GM12878 (cell line): ENCODE data around the gene RHOC. TPM values are rescaled to one million over a fixed set of nuclear protein-coding genes. Genes with fewer than 3 reads are reported as not detected.

Source experiments
- ATF7 ChIP-seq: fragments of 450-650 bp; IDR thresholded peaks from 2 replicates; pipeline ENCODE4 v1.6.1; 2016; ENCODE audit warnings: low read depth, mild to moderate bottlenecking
- BACH1 ChIP-seq: fragments of 450-650 bp; IDR thresholded peaks from 2 replicates; pipeline ENCODE4 v1.6.1; 2017; ENCODE audit warnings: mild to moderate bottlenecking, borderline replicate concordance
- BMI1 ChIP-seq: fragments of 450-650 bp; IDR thresholded peaks from 2 replicates; pipeline ENCODE4 v1.6.1; 2016; ENCODE audit warnings: mild to moderate bottlenecking, moderate library complexity, borderline replicate concordance
- BRCA1 ChIP-seq: IDR thresholded peaks from 2 replicates; pipeline ENCODE4 v1.6.1; 2011; ENCODE audit warnings: low read depth, low read length, improper control_type of control experiment
- CBFB ChIP-seq: IDR thresholded peaks from 2 replicates; pipeline ENCODE4 v1.6.1; 2016; ENCODE audit warnings: antibody characterized with exemption, low read depth
- CBX5 ChIP-seq: sonication (generic); IDR thresholded peaks from 2 replicates; pipeline ENCODE4 v1.6.1; 2016; ENCODE audit warnings: low read depth, moderate library complexity, mild to moderate bottlenecking, inconsistent platforms
- DPF2 ChIP-seq: fragments of 450-650 bp; IDR thresholded peaks from 2 replicates; pipeline ENCODE4 v1.6.1; 2017; ENCODE audit warnings: mild to moderate bottlenecking
- EGR1 ChIP-seq, 2 experiments: IDR thresholded peaks; 1 replicate in 1 of 2; 2 replicates in 1 of 2; pipeline ENCODE4 v1.6.1; 2011 to 2012; ENCODE audit warnings: low read depth in 2 of 2, low read length in 2 of 2, borderline replicate concordance in 1 of 2, mild to moderate bottlenecking in 1 of 2, moderate library complexity in 1 of 2
- FOXM1 ChIP-seq: IDR thresholded peaks from 2 replicates; pipeline ENCODE4 v1.6.1; 2012; ENCODE audit warnings: low read depth, mild to moderate bottlenecking, inconsistent platforms, low read length, moderate library complexity
- GATAD2B ChIP-seq: fragments of 450-650 bp; conservative IDR thresholded peaks from 2 replicates; pipeline ENCODE4 v1.6.1; 2017; ENCODE audit warnings: low read depth, mild to moderate bottlenecking, moderate library complexity
- IKZF1 ChIP-seq: fragments of 450-650 bp; conservative IDR thresholded peaks from 2 replicates; pipeline ENCODE4 v1.6.1; 2017; ENCODE audit warnings: antibody characterized with exemption, mild to moderate bottlenecking
- NR2F1 ChIP-seq: fragments of 450-650 bp; conservative IDR thresholded peaks from 2 replicates; pipeline ENCODE4 v1.6.1; 2017; ENCODE audit warnings: mild to moderate bottlenecking
- NRF1 ChIP-seq: conservative IDR thresholded peaks from 2 replicates; pipeline ENCODE4 v1.6.1; 2011; ENCODE audit warnings: mild to moderate bottlenecking, low read depth, low read length, improper control_type of control experiment
- POLR2AphosphoS2 ChIP-seq: IDR thresholded peaks from 2 replicates; pipeline ENCODE4 v1.6.1; 2011; ENCODE audit warnings: low read depth, mild to moderate bottlenecking, low read length, improper control_type of control experiment, moderate library complexity
- RBBP5 ChIP-seq: fragments of 200-600 bp; sonication (generic); conservative IDR thresholded peaks from 2 replicates; pipeline ENCODE4 v1.6.1; 2016
- RUNX3 ChIP-seq: IDR thresholded peaks from 2 replicates; pipeline ENCODE4 v1.6.1; 2012; ENCODE audit warnings: low read length, inconsistent platforms
- SPI1 ChIP-seq: IDR thresholded peaks from 2 replicates; pipeline ENCODE4 v1.6.1; 2011; ENCODE audit warnings: low read depth, mild to moderate bottlenecking, low read length, moderate library complexity, borderline replicate concordance; ENCODE audit not compliant: insufficient read depth
- SUZ12 ChIP-seq: fragments of 200-600 bp; sonication (generic); IDR thresholded peaks from one replicate; pipeline ENCODE4 v1.6.1; 2018; ENCODE audit warnings: antibody characterized with exemption, mild to moderate bottlenecking; ENCODE audit not compliant: unreplicated experiment
- TCF12 ChIP-seq: IDR thresholded peaks from 2 replicates; pipeline ENCODE4 v1.6.1; 2011; ENCODE audit warnings: low read depth, mild to moderate bottlenecking, low read length
- ZNF207 ChIP-seq: fragments of 450-650 bp; IDR thresholded peaks from 2 replicates; pipeline ENCODE4 v1.6.1; 2014; ENCODE audit warnings: antibody characterized with exemption, mild to moderate bottlenecking, borderline replicate concordance
- ZZZ3 ChIP-seq: IDR thresholded peaks from 2 replicates; pipeline ENCODE4 v1.6.1; 2011; ENCODE audit warnings: low read depth; ENCODE audit not compliant: control insufficient read depth, insufficient read length
- polyA plus RNA-seq, 11 experiments: library from polyadenylated mRNA; depleted of rRNA in 4 of 11; unstranded in 6 of 11; stranded (reverse) in 5 of 11; fragments of >200 nt; fragmentation: Nextera tagmentation in 4 of 11; fragmentation: Illumina TruSeq in 1 of 11; extraction: Ambion mirVana in 4 of 11; extraction: Trizol in 1 of 11; gene quantifications; 1 replicate in 1 of 11; 2 replicates in 10 of 11; pipeline versions ENCODE4 v1.2.1 to v1.2.3, GENCODE V29; 2011 to 2016; ENCODE audit warnings: inconsistent platforms in 2 of 11, missing spikeins in 2 of 11, low read depth in 1 of 11
- total RNA-seq, 4 experiments: library from RNA; depleted of rRNA in 3 of 4; stranded (reverse); fragments of >200 nt in 3 of 4; fragmentation: Illumina TruSeq in 1 of 4; extraction: Trizol in 1 of 4; gene quantifications; 2 replicates each; pipeline versions ENCODE4 v1.2.1 to v1.2.3, GENCODE V29; 2013 to 2021
- TF ChIP-seq, protein P1 (sequence below): fragments of 450-650 bp; IDR thresholded peaks from 2 replicates; pipeline ENCODE4 v1.6.1; 2017; ENCODE audit warnings: mild to moderate bottlenecking, moderate library complexity
- TF ChIP-seq, protein P2 (sequence below): fragments of 450-650 bp; IDR thresholded peaks from 2 replicates; pipeline ENCODE4 v1.6.1; 2014; ENCODE audit warnings: mild to moderate bottlenecking
- TF ChIP-seq, protein P3 (sequence below): IDR thresholded peaks from 2 replicates; pipeline ENCODE4 v1.6.1; 2011; ENCODE audit warnings: low read depth, low read length, improper control_type of control experiment, borderline replicate concordance

Gene RHOC
- total and polyA plus RNA-seq, 10 of the 15 experiments (the other 5 are each of a cell fraction or from before 2014, with no cell fraction given) = 20.6 to 371 (median 158) TPM

DNA sequence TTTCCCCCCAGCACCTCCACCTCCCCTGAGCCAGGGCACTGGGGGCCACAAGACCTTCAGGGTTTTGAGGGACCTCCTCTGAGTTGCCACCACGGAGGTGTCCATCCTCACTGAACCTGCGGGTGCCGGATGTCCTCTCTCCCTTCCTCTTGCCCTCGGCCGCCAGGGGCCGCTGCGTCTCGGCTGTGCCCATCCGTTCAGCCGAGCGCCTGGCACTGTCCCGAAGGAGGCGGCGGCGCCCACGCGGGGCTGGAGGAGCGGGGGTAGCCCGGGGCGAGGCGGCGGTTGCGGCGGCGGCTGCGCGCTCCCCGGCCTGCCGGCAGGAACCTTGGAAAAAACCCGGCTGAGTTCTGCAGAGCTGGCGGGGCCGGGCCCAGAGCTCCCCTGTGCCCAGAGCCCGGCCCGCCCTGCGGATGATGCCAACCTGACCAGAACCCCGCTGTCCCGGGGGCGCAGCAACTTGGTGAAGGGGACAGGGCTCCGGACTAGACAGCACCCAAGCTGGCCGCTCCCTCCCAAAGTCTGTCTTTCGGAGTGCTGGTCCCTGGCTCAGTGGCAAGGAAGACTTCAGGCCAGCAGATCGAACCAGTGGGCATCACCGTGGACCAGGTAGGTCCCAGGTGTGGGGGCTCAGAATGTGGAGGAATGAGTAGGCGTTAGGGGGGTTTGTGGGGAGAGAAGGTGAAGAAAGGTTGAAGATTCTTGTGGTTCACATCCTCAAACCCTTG, 11.9 kb upstream of the RHOC start (continued):
- TF ChIP-seq, protein P1, sequence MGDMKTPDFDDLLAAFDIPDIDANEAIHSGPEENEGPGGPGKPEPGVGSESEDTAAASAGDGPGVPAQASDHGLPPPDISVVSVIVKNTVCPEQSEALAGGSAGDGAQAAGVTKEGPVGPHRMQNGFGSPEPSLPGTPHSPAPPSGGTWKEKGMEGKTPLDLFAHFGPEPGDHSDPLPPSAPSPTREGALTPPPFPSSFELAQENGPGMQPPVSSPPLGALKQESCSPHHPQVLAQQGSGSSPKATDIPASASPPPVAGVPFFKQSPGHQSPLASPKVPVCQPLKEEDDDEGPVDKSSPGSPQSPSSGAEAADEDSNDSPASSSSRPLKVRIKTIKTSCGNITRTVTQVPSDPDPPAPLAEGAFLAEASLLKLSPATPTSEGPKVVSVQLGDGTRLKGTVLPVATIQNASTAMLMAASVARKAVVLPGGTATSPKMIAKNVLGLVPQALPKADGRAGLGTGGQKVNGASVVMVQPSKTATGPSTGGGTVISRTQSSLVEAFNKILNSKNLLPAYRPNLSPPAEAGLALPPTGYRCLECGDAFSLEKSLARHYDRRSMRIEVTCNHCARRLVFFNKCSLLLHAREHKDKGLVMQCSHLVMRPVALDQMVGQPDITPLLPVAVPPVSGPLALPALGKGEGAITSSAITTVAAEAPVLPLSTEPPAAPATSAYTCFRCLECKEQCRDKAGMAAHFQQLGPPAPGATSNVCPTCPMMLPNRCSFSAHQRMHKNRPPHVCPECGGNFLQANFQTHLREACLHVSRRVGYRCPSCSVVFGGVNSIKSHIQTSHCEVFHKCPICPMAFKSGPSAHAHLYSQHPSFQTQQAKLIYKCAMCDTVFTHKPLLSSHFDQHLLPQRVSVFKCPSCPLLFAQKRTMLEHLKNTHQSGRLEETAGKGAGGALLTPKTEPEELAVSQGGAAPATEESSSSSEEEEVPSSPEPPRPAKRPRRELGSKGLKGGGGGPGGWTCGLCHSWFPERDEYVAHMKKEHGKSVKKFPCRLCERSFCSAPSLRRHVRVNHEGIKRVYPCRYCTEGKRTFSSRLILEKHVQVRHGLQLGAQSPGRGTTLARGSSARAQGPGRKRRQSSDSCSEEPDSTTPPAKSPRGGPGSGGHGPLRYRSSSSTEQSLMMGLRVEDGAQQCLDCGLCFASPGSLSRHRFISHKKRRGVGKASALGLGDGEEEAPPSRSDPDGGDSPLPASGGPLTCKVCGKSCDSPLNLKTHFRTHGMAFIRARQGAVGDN = no peak
- TF ChIP-seq CBFB (no peak), IKZF1 (peak; percentile 68), RUNX3 (no peak), BMI1 (no peak), ATF7 (no peak), ZNF207 (no peak), GATAD2B (peak; percentile 65), BRCA1 (no peak), CBX5 (no peak), BACH1 (0 out of 2 replicates have a peak, but pooled peaks have one; percentile 45), NRF1 (no peak), POLR2AphosphoS2 (no peak), EGR1 (IDR thresholded peaks at IDR 0.05; ENCODE audit: borderline replicate concordance in 1 of 2, low read depth in 2 of 2, low read length in 2 of 2) (peak in 1 of 2 experiments; percentile 52; a peak in 1 of 3 replicates), TCF12 (no peak), SPI1 (no peak), NR2F1 (no peak), RBBP5 (no peak), SUZ12 (no peak), FOXM1 (no peak), DPF2 (0 out of 2 replicates have a peak, but pooled peaks have one; percentile 33), ZZZ3 (no peak)
- TF ChIP-seq, protein P2, sequence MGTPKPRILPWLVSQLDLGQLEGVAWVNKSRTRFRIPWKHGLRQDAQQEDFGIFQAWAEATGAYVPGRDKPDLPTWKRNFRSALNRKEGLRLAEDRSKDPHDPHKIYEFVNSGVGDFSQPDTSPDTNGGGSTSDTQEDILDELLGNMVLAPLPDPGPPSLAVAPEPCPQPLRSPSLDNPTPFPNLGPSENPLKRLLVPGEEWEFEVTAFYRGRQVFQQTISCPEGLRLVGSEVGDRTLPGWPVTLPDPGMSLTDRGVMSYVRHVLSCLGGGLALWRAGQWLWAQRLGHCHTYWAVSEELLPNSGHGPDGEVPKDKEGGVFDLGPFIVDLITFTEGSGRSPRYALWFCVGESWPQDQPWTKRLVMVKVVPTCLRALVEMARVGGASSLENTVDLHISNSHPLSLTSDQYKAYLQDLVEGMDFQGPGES = no peak
- TF ChIP-seq, protein P3, sequence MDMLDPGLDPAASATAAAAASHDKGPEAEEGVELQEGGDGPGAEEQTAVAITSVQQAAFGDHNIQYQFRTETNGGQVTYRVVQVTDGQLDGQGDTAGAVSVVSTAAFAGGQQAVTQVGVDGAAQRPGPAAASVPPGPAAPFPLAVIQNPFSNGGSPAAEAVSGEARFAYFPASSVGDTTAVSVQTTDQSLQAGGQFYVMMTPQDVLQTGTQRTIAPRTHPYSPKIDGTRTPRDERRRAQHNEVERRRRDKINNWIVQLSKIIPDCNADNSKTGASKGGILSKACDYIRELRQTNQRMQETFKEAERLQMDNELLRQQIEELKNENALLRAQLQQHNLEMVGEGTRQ = no peak
